GM19395 (cell line): ENCODE results near the gene FCRLA.

ENCODE experiments used
- ATAC-seq: cut with Tn5 transposase; IDR thresholded peaks from one replicate; pipeline ENCODE4 v1.9.1; 2021; ENCODE audit warnings: mild to moderate bottlenecking, moderate library complexity; ENCODE audit not compliant: unreplicated experiment

Gene FCRLA

DNA sequence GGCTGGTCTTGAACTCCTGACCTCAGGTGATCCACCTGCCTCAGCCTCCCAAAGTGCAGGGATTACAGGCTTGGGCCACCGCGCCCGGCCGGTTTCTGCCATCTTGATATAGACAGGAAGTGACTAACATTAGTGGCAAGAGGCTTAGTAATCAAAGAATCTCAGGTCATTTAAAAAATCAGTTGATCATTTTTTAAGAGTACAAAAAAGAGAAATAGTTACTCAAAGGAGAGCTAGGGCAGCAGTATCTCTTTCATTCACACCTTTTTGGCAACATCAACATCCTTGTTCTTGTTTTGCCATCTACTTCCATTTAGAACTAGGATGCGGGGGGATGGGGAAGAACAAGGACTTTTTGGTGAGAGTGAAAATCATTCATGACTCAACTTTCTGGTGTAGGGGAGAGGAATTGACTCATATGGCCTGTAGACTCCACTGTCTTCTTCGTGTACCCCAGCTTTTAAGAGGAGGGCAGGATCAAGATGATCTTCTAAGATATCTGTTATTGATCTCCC lies 23.1 kb downstream of the FCRLA start:
- ATAC-seq, result no peak

DNA sequence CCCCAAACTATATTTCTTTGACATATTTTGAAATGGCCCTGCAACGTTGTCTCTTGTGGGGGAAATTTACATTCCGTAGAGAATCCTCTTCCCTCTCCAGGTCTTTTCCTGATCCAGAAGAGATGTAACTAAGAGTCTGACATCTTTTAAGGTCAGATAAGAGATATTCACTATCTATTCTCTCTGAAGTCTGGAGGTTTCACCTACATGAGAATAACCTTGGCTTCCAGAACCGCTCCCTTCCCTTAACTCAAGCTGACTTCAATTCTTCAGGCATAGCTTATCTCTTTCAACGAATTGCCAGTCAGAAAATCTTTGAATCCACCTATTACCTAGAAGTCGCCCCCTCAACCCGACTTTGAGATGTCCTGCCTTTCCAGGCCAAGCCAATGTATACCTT lies 24.2 kb downstream of the FCRLA start:
- no peak for ATAC-seq

DNA sequence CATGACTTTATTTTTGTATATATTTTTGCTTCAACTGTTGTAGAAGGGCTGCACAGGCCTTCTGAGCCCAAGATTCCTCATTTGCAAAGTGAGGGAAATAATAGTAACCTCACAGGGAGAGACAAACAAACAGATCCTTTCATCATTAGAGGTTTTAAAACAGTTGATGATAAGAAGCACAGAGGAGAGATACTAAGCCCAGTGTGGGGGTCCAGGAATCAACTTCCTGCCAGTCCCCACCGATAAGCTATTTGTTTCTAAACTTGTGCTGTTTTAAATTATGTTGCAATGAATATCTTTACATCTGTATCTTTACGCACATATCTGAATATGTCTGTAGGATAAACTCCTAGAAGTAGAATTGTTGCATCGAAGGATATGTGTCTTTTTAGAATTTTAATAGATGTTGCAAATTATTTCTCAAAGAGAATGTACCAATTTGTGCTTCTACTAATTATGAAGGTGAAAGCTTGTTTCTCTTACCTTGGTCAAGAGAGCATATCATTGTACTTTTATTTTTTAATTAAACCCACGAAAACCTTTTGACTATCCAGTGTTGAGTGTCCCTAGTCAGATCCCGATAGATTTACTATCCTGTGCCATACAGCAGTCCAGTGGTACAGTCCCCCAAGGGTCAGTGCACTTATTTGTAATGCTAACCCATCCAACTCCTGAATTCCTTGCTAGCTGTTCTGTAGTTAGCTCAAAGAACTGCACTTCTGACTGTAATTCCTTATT lies 25.1 kb downstream of the FCRLA start:
- ATAC-seq, result no peak

DNA sequence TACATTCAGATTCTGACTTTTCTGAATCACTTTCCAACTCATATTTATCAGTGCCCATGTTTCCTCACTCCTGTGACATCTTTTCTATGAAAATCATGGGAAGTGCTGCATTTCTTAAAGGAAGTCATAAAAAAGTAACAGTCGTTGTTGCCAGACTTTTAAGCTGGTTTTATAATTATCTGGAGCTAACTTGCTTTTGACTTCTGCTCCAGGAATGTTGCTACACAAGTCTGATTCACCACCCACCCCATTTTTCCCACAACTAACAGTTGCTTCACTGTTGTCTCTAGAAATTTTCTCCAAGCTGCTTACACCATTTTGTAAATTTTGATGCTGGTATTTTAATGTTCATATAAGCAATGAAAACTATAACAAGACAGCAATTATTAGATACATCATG lies 26.5 kb downstream of the FCRLA start:
- no peak for ATAC-seq

DNA sequence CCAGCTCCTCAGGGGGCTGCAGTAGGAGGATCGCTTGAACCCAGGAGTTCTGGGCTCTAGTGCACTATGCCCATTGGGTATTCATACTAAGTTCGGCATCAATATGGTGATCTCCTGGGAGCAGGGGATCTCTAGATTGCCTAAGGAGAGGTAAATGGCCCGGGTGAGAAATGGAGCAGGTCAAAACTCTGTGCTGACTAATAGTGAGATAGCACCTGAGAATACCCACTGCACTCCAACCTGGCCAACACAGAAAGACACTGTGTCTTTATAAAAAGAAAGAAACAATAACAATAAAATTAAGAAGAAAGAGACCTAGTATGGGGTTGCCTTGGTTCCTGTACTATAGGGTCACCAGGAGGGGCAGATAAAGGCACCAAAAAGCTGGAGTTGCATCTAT lies 28.8 kb downstream of the FCRLA start:
- no peak for ATAC-seq

DNA sequence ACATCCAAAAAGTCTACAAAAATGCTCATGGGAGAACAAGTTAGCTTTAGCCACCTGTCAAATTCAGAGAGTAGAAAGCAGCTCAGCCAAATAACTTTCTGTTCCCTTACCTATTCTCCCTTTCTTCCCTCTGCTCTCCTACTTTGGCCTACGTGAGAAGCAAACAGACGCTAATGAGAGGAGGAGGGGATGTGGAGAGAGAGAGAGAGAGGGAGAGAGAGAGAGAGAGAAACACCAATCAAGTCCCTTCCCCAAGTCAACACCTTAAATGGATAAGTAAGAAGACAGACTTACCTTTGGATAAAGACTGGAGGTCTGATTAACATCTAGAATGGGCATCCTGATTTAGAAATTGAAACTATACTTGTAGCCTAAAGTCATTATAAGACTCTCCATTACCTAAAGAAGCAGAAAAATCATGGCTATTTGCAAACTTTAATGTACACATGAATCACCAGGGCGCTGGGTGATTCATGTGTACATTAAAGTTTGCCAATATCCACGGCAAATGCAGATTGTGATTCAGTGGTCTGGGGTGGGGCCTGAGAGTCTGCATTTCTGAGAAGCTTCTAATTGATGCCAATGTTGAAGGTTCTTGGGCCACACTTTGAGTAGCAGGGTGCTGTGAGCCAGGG lies 29.4 kb downstream of the FCRLA start:
- ATAC-seq, result no peak

DNA sequence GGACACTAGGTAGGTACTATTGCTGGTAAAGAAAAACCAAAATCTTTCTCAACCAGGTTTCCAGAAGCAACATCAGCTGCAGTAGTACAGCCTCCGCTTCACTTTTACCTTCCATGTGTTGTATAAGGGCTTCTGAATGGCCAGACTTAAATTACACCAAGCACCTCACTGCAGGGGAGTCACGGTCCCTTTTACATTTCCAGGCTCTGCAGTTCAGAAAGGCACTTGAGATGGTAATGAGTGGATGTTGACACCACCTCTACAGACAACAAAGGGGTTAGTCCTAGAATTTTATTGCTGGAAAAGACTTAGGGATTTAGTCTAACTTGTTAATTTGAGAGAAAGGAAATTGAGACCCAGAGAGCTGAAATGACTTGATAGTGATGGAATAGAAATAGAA lies 30.6 kb downstream of the FCRLA start:
- no peak for ATAC-seq

DNA sequence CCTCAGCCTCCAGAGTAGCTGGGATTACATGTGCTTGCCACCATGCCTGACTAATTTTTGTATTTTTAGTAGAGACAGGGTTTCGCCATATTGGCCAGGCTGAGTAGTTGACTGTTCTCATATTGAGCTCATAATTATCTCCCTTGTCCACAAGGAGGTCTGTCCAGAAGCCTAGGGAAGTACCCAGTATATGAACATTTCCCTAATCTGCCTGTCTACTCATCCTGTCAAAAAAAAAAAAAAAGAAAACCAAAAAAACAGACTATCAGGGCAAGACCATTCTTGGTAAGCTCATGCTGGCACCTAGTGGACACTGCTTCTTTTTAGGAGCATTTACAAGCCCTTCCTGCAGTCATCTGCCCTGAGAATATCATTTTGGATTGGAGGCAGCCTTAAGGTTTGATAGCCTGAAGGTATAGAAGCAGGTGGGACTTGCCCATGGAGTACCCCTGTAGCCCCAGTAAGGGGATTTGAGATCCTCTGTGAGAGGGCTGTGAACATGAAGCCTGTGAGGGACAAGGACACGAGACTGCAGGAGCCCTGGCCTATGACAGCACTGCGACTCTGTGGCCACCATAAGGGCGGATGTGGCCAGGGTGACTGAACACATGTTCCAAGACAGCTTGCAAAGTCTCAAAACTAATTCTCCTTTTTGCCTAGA lies 31.7 kb downstream of the FCRLA start:
- ATAC-seq, result peak; percentile 70

DNA sequence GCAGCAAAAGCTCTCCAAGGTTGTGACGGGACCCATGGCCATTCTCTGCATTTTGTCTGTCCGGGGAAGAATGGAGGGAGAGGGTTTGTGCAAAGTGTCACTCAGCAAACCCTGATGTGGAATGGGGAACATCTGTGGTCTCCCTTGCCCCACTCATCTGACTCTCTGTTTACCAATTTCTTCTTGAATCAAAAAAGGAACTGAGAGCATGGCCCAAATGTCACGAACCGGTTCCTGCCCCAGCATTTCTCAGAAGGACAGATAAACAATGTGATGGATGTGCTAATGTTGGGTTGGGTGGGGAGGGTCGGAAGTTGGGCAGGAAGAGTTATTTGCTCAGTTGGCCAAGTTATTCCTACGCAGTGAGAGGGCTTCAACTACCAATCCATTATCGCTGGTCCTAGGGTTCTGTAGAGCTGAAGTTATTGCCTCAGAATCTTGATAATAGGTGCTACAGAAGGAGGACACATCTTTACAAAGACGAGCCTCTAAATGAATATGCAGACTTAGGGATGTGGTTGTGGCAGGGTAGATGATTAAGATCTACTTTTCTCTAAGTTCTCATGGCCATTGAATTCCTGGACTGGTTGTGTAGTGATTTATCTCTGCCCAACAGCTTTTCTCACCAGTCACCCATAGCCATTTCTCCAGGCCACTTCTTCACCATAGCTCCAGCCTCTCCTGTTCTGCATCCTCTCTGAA lies 33.0 kb downstream of the FCRLA start:
- ATAC-seq, result peak; percentile 27

DNA sequence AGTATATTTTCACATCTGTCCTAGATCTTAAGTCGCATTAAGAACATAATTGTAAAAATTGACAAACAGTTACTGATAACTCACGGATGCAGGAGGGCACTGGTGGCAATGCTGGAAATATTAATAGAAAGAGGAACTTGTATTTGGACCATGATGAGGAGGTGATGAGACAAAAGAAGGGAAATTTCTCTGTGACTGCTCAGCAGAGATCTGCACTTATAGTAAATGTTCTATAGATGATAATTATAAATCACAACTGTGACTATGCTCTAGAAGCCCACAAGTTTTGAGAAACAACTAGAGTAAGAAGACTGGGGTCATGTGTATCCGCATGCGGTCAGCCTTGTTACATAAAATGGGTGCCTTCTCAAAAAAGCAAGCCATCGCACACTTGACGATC lies 33.9 kb downstream of the FCRLA start:
- no peak for ATAC-seq

DNA sequence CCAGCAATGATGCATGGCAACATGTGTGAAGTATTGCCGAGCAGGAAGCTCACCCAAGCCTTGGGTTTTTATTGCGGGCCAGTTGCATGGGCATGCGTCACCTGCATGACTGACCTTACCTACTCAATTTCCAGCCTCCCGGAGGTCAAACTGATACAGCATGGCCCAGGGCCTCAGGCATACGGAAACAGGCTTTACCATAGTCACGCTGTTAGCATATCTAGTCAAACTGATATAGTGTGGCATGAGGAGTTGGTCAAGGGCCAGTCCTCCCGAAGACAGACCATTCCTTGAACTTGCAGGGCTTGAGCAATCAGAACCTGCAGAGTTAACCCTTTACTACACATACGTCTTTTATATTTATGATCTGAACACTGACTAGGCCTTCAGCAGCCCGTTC lies 36.2 kb downstream of the FCRLA start:
- ATAC-seq, result no peak

DNA sequence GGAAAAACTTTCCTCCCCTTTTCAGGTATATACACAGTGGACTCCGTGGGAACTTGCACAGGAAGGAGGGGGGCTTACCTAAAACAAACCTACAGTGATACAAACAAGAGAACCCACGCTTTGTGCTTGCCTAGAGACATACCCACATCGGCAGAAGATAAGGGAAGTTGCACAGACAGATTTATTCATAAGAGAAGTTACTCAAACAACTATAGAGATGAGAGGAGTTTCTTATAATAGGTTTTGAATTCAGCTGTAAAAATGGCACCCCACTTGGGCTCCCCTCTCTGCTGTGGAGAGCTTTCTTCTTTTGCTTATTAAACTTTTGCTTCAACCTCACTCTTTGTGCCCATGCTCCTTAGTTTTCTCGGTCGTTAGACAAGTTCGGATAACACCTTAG lies 40.8 kb downstream of the FCRLA start:
- no peak for ATAC-seq

DNA sequence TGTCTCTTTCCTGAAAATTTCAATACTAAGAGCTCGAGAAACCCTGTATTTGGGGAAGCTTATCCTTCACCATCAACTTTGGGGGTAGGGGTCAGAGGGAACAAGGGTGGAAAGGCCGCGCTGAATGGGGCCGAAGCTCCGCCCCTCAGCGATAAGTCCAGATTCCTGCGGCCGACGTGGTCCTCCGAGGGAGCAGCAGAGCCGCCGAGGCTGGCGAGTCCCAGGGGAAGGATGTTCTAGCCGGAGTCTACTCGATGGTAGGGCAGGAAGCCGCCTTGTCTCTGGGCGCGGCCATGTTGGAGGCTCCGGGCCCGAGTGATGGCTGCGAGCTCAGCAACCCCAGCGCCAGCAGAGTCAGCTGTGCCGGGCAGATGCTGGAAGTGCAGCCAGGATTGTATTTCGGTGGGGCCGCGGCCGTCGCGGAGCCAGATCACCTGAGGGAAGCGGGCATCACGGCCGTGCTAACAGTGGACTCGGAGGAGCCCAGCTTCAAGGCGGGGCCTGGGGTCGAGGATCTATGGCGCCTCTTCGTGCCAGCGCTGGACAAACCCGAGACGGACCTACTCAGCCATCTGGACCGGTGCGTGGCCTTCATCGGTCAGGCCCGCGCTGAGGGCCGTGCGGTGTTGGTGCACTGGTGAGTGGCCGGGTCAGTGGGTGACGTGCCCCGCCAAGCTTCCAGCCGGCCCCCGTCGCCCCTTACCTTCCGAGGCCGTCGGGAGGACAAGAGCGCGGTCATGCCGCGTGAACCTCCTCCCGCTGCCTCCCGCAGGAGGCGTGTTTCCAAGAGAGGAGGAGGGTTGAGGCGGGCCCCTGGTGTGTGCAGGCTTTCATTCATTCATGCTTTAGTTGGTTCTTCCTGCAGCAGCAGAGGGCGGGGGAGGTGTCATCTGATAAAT lies 42.7 kb downstream of the FCRLA start, which contains the start of gene DUSP12:
Gene DUSP12 (plus strand): TSS at position 278 of the 899 bp plus-strand sequence. CDS start 16 bp downstream, at position 294.
- peak; percentile 97 for ATAC-seq

DNA sequence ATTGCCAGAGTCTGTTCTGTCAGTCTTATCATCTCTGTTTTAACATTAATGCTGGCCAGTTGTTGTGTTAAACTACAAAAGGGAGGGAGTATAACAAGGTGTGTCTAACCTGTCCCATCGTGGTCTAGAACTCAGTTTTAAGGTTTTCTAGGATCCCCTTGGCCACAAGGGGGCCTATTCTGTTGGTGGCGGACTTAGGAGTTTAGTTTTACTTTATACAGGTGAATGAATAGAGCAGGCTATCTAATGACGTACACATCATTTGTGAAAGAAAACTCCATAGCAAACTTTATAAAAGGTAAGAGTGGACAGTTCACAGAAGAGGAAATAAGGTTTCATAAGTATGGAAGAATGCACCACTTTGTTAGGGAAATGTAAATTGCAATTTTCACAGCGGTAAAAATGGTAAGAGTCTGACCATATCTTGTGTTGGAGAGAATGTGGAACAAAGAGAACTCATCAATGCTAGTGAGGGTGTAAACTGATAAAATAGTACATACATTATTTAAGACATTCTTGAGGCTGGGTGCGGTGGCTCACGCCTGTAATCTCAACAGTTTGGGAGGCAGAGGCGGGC lies 56.6 kb downstream of the FCRLA start:
- ATAC-seq, result no peak
